Endothelial cell of umbilical vein (primary cell): ENCODE results near the gene ITGB8. TPM values are rescaled to one million over a fixed set of nuclear protein-coding genes. Genes with fewer than 3 reads are reported as not detected.

Experiments used
- BruUV-seq: library from RNA; stranded (reverse); fragments of 400-500 nt; replicated peaks from 2 replicates; lab custom pipeline; 2021; lab: Mats Ljungman, UMichigan
- CTCF ChIA-PET: fragments of 300-600, 350-600 bp; sonication (Branson Sonifier 250); formaldehyde crosslinking; loops from one replicate; lab custom pipeline; 2021; ENCODE audit warnings: antibody characterized with exemption, inconsistent platforms; lab: Charles Lee
- POLR2A ChIA-PET: fragments of 300-600, 350-600 bp; sonication (Branson Sonifier 250); formaldehyde crosslinking; loops from one replicate; lab custom pipeline; 2021; ENCODE audit warnings: antibody characterized with exemption, inconsistent platforms; lab: Charles Lee
- DNase-seq: peaks from one replicate; pipeline ENCODE4 v3.0.0-alpha.2; 2011; ENCODE audit warnings: low read depth, low spot score
- FAIRE-seq: peaks from 2 replicates; lab custom pipeline; 2011; peaks lifted over from hg19 to GRCh38; lab: Jason Lieb, UNC
- H2AFZ ChIP-seq: 2 replicates; pipeline ENCODE4 v1.6.0; 2012; ENCODE audit warnings: low read depth, low read length, control low read depth, inconsistent platforms
- H3K27ac ChIP-seq: 2 replicates; pipeline ENCODE4 v1.5.1; 2011; ENCODE audit warnings: low read depth, mild to moderate bottlenecking, control low read depth, low read length, moderate library complexity; ENCODE audit not compliant: insufficient read depth
- H3K27me3 ChIP-seq, 2 experiments: 2 replicates each; pipeline versions ENCODE4 v1.6.0 to v1.6.1; 2011; ENCODE audit warnings: low read length in 2 of 2, mixed read lengths in 1 of 2; ENCODE audit not compliant: control insufficient read depth in 2 of 2, insufficient read depth in 2 of 2
- H3K36me3 ChIP-seq, 2 experiments: 2 replicates in 1 of 2; 3 replicates in 1 of 2; pipeline ENCODE4 v1.5.1; 2011; ENCODE audit warnings: low read length in 2 of 2, mild to moderate bottlenecking in 1 of 2, moderate library complexity in 1 of 2; ENCODE audit not compliant: control insufficient read depth in 2 of 2, insufficient read depth in 2 of 2; ENCODE audit errors: extremely low read depth in 1 of 2
- H3K4me1 ChIP-seq: 3 replicates; pipeline ENCODE4 v1.5.1; 2011; ENCODE audit warnings: mild to moderate bottlenecking, low read length; ENCODE audit not compliant: control insufficient read depth, insufficient read depth; ENCODE audit errors: extremely low read depth
- H3K4me2 ChIP-seq: 2 replicates; pipeline ENCODE4 v1.6.1; 2011; ENCODE audit warnings: low read length, control low read depth, mixed read lengths; ENCODE audit not compliant: insufficient read depth
- H3K4me3 ChIP-seq, 3 experiments: fragments of 200-600 bp in 1 of 3; sonication (generic), shearing (Covaris generic) in 1 of 3; replicated peaks in 1 of 3; 2 replicates each; pipeline ENCODE4 v1.5.1; 2011 to 2016; ENCODE audit warnings: control low read depth in 3 of 3, low read length in 3 of 3, mild to moderate bottlenecking in 2 of 3, inconsistent platforms in 1 of 3, low read depth in 1 of 3, moderate library complexity in 1 of 3; ENCODE audit not compliant: insufficient read depth in 1 of 3
- H3K79me2 ChIP-seq: 2 replicates; pipeline ENCODE4 v1.6.0; 2012; ENCODE audit warnings: low read length, inconsistent platforms; ENCODE audit not compliant: control insufficient read depth, insufficient read depth
- H3K9ac ChIP-seq: replicated peaks from 2 replicates; pipeline ENCODE3; 2011; ENCODE audit warnings: low read length, control low read depth; ENCODE audit not compliant: insufficient read depth; ENCODE audit errors: extremely low read depth
- H3K9me1 ChIP-seq: replicated peaks from 3 replicates; pipeline ENCODE4 v1.6.0; 2011; ENCODE audit warnings: mild to moderate bottlenecking, low read length; ENCODE audit not compliant: control insufficient read depth, insufficient read depth; ENCODE audit errors: extremely low read depth
- H3K9me3 ChIP-seq: replicated peaks from 2 replicates; pipeline ENCODE4 v1.5.1; 2012; ENCODE audit warnings: low read length, inconsistent platforms; ENCODE audit not compliant: control insufficient read depth, insufficient read depth
- H4K20me1 ChIP-seq: replicated peaks from 2 replicates; pipeline ENCODE3; 2011; ENCODE audit warnings: mild to moderate bottlenecking, low read length; ENCODE audit not compliant: control insufficient read depth, insufficient read depth; ENCODE audit errors: extremely low read depth
- EZH2 ChIP-seq: IDR thresholded peaks from 2 replicates; pipeline ENCODE4 v1.6.1; 2012; ENCODE audit warnings: borderline replicate concordance, low read depth, mild to moderate bottlenecking, moderate library complexity, low read length, inconsistent platforms; ENCODE audit not compliant: severe bottlenecking
- FOS ChIP-seq: IDR thresholded peaks from 2 replicates; pipeline ENCODE4 v1.6.1; 2011; ENCODE audit warnings: mild to moderate bottlenecking, low read length, moderate library complexity, borderline replicate concordance; ENCODE audit not compliant: insufficient read depth
- GATA2 ChIP-seq: IDR thresholded peaks from 2 replicates; pipeline ENCODE4 v1.7.0; 2011; ENCODE audit warnings: low read depth, mild to moderate bottlenecking, moderate library complexity, mixed read lengths, low read length; ENCODE audit not compliant: insufficient read length, insufficient read depth
- JUN ChIP-seq: IDR thresholded peaks from 2 replicates; pipeline ENCODE4 v1.6.1; 2011; ENCODE audit warnings: borderline replicate concordance, low read depth; ENCODE audit not compliant: insufficient read length, insufficient read depth
- MYC ChIP-seq: IDR thresholded peaks from one replicate; pipeline ENCODE4 v1.6.1; 2011; ENCODE audit warnings: mild to moderate bottlenecking, low read depth, low read length
- POLR2A ChIP-seq: IDR thresholded peaks from 2 replicates; pipeline ENCODE4 v1.6.1; 2012; ENCODE audit warnings: low read depth, mild to moderate bottlenecking, control low read depth, low read length
- POLR2AphosphoS5 ChIP-seq: IDR thresholded peaks from 2 replicates; pipeline ENCODE4 v1.6.1; 2012; ENCODE audit warnings: low read depth, mild to moderate bottlenecking, control low read depth, low read length, moderate library complexity; ENCODE audit not compliant: insufficient read depth
- dilution Hi-C: fragments of 300-500 bp; cut with MboI; formaldehyde crosslinking; loops from one replicate; pipeline ENCODE4 v1.15.0; 2019; ENCODE audit warnings: low sequenced_read_pairs; ENCODE audit not compliant: extremely low pct_ligation_motif_present
- intact Hi-C: fragments of 100-400 bp; cut with micrococcal nuclease; formaldehyde crosslinking; loops from one replicate; pipeline ENCODE4 v1.10.0; 2022
- polyA plus RNA-seq, 4 experiments: library from polyadenylated mRNA; depleted of rRNA in 3 of 4; stranded (reverse) in 3 of 4; unstranded in 1 of 4; fragments of >200 nt; gene quantifications; 2 replicates each; pipeline versions ENCODE4 v1.2.1 to v1.2.3, GENCODE V29; 2011 to 2012; ENCODE audit warnings: missing spikeins in 1 of 4
- total RNA-seq: library from RNA; stranded (reverse); gene quantifications from 2 replicates; pipeline ENCODE4 v1.2.3, GENCODE V29; 2021
- TF ChIP-seq, protein P1 (sequence below), 2 donors: IDR thresholded peaks; 1 replicate in 1 of 2; 2 replicates in 1 of 2; pipeline ENCODE4 v1.5.1; 2011; ENCODE audit warnings: low read length in 2 of 2, mild to moderate bottlenecking in 2 of 2, moderate library complexity in 2 of 2, control low read depth in 1 of 2, inconsistent platforms in 1 of 2, low read depth in 1 of 2; ENCODE audit not compliant: insufficient read depth in 1 of 2; ENCODE audit errors: extremely low read depth in 1 of 2
- TF ChIP-seq, protein P2 (sequence below): IDR thresholded peaks from 2 replicates; pipeline ENCODE4 v1.6.1; 2011; ENCODE audit not compliant: insufficient read depth, insufficient read length

The ITGB8 gene
- total and polyA plus RNA-seq, 2 donors (not counting 3 experiments of a cell fraction or from before 2014, with no cell fraction given) = 2.9 to 8.2 TPM

DNA sequence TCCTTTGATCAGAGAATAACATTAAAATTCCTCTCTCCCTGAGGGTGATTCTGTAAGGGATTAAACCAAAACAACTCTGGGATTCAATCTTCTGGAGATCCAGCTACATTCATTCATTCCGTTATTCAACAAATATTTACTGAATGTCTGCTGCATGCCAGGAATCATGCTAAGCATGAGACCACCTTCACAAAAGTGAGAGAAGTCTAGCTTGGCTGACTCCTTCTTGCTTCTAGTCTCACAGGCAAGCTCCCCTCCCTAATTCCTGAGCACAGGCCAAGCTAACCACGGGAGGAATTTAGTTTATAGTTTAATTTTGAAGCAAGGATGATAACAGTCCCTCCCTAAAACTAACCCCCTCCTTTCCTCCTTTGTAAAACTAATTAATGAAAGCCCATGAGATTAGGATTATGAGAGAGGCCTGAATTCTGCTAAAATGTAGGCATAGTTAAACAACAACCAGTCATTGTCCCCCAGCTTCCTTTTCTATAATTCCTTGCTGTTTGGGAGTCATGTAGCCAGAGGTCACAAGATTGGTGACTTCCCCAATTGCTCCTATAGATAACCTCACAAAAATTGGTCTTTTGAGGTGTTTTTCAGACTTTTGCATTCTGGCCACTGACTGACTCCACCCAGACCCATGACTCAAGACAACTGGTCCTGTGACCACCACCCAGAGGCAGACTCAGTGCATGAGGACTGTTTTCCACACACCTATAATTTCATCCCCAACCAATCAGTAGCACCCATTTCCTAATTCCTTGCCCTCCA lies 113.5 kb downstream of the ITGB8 start:
- Histone ChIP-seq H3K36me3 (no peaks in the 10 kb centered on the region), H3K4me1 (peaks cover 14% of the 10 kb centered on the region), H3K9ac (no peak overlapping the region), H3K79me2 (no peaks in the 10 kb centered on the region), H2AFZ (no peak overlapping the region), H3K9me1 (no peaks in the 10 kb centered on the region), H3K27ac (no peak overlapping the region), H3K4me3 (no peak overlapping the region), H3K9me3 (no peaks in the 10 kb centered on the region), H3K27me3 (no peaks in the 10 kb centered on the region), H3K4me2 (no peak overlapping the region), H4K20me1 (no peaks in the 10 kb centered on the region)
- CTCF ChIA-PET = interaction anchor here (1.3 kb wide), 1 partner anchor 697 kb away, joined by 3 read pairs; no protein-coding TSS in a partner anchor
- FAIRE-seq (no peak), DNase-seq (no peak)
- intact Hi-C loops (no loop called here), dilution Hi-C loops (no loop called here)
- POLR2A ChIA-PET = no interaction called here
- TF ChIP-seq POLR2A (no peak), MYC (no peak), EZH2 (no peak), JUN (no peak), POLR2AphosphoS5 (no peak), GATA2 (no peak), FOS (no peak)
- TF ChIP-seq, protein P1, sequence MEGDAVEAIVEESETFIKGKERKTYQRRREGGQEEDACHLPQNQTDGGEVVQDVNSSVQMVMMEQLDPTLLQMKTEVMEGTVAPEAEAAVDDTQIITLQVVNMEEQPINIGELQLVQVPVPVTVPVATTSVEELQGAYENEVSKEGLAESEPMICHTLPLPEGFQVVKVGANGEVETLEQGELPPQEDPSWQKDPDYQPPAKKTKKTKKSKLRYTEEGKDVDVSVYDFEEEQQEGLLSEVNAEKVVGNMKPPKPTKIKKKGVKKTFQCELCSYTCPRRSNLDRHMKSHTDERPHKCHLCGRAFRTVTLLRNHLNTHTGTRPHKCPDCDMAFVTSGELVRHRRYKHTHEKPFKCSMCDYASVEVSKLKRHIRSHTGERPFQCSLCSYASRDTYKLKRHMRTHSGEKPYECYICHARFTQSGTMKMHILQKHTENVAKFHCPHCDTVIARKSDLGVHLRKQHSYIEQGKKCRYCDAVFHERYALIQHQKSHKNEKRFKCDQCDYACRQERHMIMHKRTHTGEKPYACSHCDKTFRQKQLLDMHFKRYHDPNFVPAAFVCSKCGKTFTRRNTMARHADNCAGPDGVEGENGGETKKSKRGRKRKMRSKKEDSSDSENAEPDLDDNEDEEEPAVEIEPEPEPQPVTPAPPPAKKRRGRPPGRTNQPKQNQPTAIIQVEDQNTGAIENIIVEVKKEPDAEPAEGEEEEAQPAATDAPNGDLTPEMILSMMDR (IDR thresholded peaks at IDR 0.05; ENCODE audit: extremely low read depth in 1 of 2, insufficient read depth in 1 of 2, low read depth in 1 of 2, low read length in 2 of 2) = no peak
- TF ChIP-seq, protein P2, sequence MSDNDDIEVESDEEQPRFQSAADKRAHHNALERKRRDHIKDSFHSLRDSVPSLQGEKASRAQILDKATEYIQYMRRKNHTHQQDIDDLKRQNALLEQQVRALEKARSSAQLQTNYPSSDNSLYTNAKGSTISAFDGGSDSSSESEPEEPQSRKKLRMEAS = no peak
- BruUV-seq = no TSS peak
